Astrocyte of the spinal cord (primary cell): Measurements from ENCODE around the gene POLRMT.

Source experiments
- DNase-seq: peaks from one replicate; pipeline ENCODE4 v3.0.0; 2011; ENCODE audit warnings: low read depth, low spot score
- H3K4me3 ChIP-seq: 2 replicates; pipeline ENCODE4 v1.5.1; 2011; ENCODE audit warnings: low read depth, mild to moderate bottlenecking, low read length, moderate library complexity
- in situ Hi-C: cut with HindIII; loops from 2 replicates; pipeline ENCODE4 v1.10.0; 2017; ENCODE audit warnings: low sequenced_read_pairs
- TF ChIP-seq, protein P1 (sequence below): IDR thresholded peaks from 2 replicates; pipeline ENCODE4 v1.5.1; 2012; ENCODE audit warnings: low read depth, mild to moderate bottlenecking, low read length, inconsistent platforms

The POLRMT gene

DNA sequence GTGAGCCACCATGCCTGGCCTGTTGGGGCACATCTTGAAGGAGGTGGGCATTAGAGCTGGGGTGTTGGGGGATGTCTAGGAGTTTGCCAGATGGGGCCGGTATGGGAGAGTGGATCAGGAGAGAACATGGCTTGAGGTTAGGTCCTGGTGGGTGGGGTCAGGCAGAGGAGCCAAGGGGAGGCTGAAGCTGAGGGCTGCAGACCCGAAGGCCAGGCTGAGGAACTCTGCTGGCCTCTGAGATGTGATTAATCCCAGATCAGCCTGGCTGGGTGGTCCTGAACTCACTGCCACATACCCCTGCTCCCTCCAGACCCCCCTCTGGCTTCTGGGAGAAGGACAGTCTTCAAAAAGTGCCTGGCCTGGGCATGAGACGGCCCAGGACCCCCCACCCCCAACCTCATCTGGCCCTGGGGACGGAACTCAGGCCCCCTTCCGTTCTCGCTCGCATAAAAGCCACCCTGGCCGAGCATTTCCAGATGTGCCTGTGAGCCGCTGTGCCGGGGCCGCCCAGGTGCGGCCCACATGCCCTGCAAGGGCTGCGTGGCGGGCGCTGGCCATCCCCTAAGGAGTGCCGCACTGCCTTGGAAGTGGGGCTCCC is 45.6 kb upstream of the POLRMT start:
- DNase-seq, result no peak
- peak overlapping the region; percentile 41 for H3K4me3 ChIP-seq
- in situ Hi-C loops, result no loop called here
- TF ChIP-seq, protein P1, sequence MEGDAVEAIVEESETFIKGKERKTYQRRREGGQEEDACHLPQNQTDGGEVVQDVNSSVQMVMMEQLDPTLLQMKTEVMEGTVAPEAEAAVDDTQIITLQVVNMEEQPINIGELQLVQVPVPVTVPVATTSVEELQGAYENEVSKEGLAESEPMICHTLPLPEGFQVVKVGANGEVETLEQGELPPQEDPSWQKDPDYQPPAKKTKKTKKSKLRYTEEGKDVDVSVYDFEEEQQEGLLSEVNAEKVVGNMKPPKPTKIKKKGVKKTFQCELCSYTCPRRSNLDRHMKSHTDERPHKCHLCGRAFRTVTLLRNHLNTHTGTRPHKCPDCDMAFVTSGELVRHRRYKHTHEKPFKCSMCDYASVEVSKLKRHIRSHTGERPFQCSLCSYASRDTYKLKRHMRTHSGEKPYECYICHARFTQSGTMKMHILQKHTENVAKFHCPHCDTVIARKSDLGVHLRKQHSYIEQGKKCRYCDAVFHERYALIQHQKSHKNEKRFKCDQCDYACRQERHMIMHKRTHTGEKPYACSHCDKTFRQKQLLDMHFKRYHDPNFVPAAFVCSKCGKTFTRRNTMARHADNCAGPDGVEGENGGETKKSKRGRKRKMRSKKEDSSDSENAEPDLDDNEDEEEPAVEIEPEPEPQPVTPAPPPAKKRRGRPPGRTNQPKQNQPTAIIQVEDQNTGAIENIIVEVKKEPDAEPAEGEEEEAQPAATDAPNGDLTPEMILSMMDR, result no peak

DNA sequence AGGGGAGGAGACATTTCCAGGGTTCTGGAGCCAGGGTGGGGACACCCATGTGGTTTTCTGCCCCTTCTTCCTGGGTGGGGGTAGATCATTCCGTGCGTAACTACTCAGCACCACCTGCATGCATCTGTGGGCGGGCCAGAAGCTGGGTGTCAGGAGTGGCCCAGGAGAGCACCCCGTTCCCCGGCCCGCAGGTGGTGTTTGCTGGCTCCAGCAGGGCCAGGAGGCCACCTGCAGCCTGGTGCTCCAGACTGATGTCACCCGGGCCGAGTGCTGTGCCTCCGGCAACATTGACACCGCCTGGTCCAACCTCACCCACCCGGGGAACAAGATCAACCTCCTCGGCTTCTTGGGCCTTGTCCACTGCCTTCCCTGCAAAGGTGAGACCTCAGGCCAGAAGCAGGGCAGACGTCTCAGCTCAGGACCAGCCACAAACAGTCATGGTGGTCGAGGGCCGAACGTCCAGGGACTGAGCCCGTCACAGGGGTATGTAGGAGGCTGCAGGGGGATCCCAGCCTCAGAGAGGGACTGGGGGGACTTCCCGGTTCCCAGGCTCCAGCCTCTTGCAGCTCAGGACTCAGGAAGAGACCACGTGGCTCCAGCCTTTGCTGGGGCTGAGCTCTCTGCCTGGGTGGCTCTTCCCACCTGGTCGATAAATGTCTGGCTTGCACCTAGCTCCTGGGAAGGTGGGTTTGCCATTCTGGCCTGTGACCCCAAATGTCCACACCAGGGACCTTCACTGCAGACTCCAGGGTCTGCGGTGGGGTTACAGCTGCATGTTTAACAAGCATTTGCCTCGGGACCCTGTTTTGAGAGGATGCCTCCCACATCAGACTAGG is 44.5 kb upstream of the POLRMT start:
- in situ Hi-C loops, result no loop called here
- peak overlapping the region; percentile 83 for H3K4me3 ChIP-seq
- peak; percentile 32 for DNase-seq

DNA sequence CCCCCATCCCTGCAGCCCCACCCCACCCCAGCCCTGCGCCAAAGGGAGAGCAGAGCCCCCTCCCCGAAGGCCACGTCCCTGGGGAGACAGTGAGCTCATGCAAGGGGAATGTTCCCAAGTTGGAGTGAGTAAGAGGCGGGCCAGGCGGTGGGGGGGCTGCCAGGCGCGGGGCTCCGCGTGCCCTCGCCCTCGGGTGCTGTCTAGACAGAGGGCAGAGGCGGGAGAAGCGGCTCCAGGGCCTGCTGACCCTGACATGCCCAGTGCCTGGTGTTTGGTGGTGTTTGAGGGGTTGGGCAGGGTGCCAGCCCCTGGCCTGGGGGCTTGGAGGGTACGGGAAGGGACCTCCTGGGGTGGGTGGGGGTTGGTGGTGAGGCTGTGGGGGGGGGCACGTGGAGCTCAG is 43.9 kb upstream of the POLRMT start:
- in situ Hi-C loops, result no loop called here
- peak; percentile 85 for DNase-seq
- TF ChIP-seq, protein P1, result no peak
- H3K4me3 ChIP-seq, result peak overlapping the region; percentile 83

More for the DNA sequence above, 44.5 kb upstream of the POLRMT start:
- TF ChIP-seq, protein P1, result no peak

DNA sequence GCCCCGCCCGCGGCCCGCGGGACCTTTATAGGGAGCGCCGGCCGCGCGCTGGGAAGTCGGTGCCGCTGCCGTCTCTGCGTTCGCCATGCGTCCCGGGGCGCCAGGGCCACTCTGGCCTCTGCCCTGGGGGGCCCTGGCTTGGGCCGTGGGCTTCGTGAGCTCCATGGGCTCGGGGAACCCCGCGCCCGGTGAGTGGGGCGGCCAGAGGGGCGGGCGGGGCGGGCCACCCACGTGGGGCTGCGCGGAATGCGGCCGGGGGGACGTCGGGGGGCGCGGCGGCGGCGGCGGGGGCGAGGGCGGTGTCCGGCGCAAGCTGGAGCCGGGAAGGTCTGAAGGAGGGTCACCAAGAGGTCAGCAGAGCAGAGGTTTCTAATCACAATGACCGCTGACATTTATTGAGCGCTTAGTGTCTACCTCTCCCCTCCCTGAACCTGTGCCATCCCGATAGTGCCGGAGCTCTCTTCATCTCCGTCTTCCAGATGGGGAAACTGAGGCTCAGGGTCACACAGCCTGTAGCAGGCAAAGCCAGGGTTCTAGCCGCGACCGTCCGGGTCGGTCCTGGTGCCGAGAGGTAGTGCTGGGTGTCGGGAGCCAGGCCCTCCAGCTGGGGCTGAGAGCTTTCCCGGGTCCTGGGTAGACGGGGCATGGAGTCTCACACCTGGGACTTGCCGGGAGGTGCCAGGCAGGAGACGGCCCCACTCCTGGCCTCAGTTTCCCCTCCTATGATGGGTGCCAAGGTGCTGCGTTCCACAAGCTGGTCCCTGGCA is 43.2 kb upstream of the POLRMT start, which contains the start of gene FSTL3:
Gene FSTL3 (plus strand): TSS at position 54 of the 767 bp plus-strand sequence. CDS start 32 bp downstream, at position 86.
- peak within 1 kb of the TSS; percentile 83 for H3K4me3 ChIP-seq
- in situ Hi-C loops, result no loop called here
- DNase-seq, result peak; percentile 24
- TF ChIP-seq, protein P1, result no peak

DNA sequence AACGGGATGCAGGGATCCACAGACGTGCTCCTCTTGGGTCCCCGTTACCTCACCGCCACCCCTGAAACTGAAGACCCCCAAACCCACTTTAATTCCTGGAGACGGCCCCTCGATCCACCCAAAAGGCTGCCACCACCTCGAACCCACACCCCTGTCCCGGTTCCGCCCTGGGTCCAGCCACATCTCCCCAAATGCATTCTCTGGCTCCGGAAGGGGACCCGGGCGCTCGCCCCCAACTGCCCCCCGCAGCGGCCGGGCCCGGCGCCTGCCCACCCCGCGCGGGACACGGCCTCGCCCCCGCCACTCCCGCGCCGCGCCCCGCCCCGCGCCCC is 42.6 kb upstream of the POLRMT start:
- TF ChIP-seq, protein P1, result no peak
- in situ Hi-C loops, result no loop called here
- H3K4me3 ChIP-seq, result peak overlapping the region; percentile 30
- no peak for DNase-seq
